ENCODE data around the gene TRABD2B.

- TF ChIP-seq CTCF (IDR thresholded peaks at IDR 0.05 in 4 of 5, conservative IDR thresholded peaks at IDR 0.05 in 1 of 5) (no peak), POLR2A (IDR thresholded peaks at IDR 0.05) (no peak)
Observed at GRCh38 chr1:47919113-47919833, 77.9 kb downstream of the TRABD2B start.
